ENCODE results near the gene SMYD4. TPM values are rescaled to one million over a fixed set of nuclear protein-coding genes. Genes with fewer than 3 reads are reported as not detected.

The SMYD4 gene
- total RNA-seq, 4 donors from 2014 or later = 14.7 to 35.6 (median 19.8) TPM

GRCh38 chr17:1829216-1829591 lies 498 bp downstream of the SMYD4 start:
- TF ChIP-seq CTCF (IDR thresholded peaks at IDR 0.05; ENCODE audit: low read depth) = no peak

DNA sequence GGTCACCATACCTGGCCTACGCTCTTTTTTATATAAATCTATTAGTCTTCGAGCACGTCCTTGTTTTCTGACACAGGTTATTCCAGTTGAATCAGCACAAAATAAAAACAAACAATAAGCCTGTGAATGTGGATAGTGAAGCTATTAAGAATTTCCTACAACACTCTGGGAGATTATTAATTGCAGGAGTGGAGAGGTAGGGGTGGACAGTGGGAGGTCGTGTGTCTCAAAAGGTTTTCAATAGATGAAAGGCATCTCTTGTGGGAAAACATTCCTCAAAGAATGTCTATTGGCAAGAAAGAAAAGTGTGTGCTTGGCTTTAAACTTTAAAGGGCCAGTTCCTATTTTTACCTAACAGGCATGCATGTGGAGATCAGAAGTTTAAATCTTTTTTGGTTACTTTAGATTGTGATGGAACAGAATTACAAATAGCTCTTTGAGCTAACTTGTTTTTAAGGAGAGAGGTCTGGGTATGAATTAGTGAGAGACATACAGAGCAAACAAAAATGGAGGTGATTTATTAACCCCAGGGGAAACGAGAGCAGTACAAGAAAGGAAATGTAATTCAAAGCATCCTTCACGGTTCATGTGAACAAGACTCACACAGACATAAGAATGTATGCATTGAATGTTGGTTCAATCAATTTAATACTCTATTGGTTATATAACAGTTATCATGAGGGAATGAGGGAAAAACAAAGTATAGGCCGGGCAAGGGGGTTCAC lies 9.0 kb downstream of the SMYD4 start:
- TF ChIP-seq CTCF (IDR thresholded peaks at IDR 0.05; ENCODE audit: low read depth) = no peak

DNA sequence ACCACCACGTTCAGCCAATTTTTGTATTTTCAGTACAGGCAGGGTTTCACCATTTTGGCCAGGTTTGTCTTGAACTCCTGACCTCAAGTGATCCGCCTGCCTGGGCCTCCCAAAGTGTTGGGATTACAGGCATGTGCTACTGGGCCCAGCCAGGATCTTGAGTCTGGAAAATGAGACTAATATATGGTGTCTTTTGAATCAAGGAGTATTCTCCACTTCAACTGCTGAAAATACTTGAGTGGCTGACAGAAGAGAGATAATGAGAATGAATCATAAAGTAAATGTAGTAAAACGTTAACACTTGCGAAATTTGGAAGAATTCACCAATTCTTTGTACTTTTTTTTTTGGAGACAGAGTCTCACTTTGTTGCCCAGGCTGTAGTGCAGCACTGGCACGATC lies 16.6 kb downstream of the SMYD4 start:
- TF ChIP-seq CTCF (IDR thresholded peaks at IDR 0.05; ENCODE audit: low read depth) = no peak

- no peak for TF ChIP-seq CTCF (IDR thresholded peaks at IDR 0.05; ENCODE audit: low read depth)
Observed at GRCh38 chr17:1810450-1811103, 19.1 kb downstream of the SMYD4 start.

DNA sequence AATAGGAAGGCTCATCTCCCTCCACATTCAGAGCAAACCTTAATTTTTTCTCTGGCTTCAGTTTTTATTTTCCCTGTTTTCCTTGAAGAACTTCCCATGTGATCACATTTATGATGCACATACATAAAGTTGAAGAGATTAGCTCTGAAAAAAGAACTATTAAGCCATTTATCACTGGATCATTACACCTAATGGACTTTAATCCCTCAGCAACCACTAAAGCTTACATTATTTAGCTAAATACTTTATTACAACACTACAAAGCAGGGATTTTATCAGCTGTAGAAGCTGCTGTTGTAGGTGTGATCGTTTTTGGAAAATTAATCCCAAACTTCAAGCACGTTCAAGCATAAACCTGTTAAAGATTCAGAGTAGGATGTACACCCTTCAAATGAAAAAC lies 21.1 kb downstream of the SMYD4 start:
- no peak for TF ChIP-seq CTCF (IDR thresholded peaks at IDR 0.05; ENCODE audit: low read depth)

GRCh38 chr17:1807890-1808289 lies 21.8 kb downstream of the SMYD4 start:
- TF ChIP-seq CTCF (IDR thresholded peaks at IDR 0.05; ENCODE audit: low read depth) = no peak

DNA sequence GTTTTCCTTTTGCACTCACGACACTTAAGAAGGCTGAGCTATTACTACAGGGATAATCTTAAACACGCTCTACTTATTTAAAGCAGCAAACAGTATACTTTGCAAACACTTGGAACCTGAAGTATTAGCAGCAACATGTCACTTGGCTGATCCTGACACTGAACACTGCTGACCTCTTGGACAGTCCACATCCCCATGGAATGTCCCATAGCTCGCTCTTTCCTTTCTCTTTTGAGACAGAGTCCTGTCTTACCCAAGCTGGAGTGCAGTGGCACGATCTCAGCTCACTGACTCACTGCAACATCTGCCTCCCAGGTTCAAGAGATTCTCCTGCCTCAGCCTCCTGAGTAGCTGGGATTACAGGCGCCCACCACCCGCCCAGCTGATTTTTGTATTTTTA lies 26.4 kb downstream of the SMYD4 start:
- no peak for TF ChIP-seq CTCF (IDR thresholded peaks at IDR 0.05; ENCODE audit: low read depth)
